ENCODE results near the gene GMDS.

- no peak for TF ChIP-seq CTCF (optimal IDR thresholded peaks at IDR 0.05 in 1 of 3, IDR thresholded peaks at IDR 0.05 in 1 of 3, conservative IDR thresholded peaks at IDR 0.05 in 1 of 3; ENCODE audit: extremely low read depth in 1 of 3, insufficient read depth in 2 of 3, low read length in 3 of 3)
- no peak for TF ChIP-seq EZH2 (IDR thresholded peaks at IDR 0.05; ENCODE audit: low read length)
These were observed 278.7 kb downstream of the GMDS start for GRCh38 chr6:1966713-1967112.

Measured in keratinocyte (primary cell).